LNCaP clone FGC (cell line): ENCODE results near the gene FAM219A.

Experiments used
- DNase-seq: peaks from one replicate; pipeline ENCODE4 v3.0.0-alpha.2; 2011; ENCODE audit warnings: low read depth
- H3K4me3 ChIP-seq: 2 replicates; pipeline ENCODE4 v1.5.1; 2011; ENCODE audit warnings: mild to moderate bottlenecking, low read depth, low read length, control low read depth
- CTCF ChIP-seq: IDR thresholded peaks from 2 replicates; pipeline ENCODE4 v1.5.1; 2012; ENCODE audit warnings: mild to moderate bottlenecking; ENCODE audit not compliant: control insufficient read depth, insufficient read depth; ENCODE audit errors: extremely low read depth

FAM219A gene

GRCh38 chr9:34437006-34437925, 21.1 kb downstream of the FAM219A start:
- 0 out of 2 replicates have a peak overlapping the region, but pooled peaks have one; percentile 3 for H3K4me3 ChIP-seq
- peak; percentile 88 for DNase-seq
- TF ChIP-seq CTCF: peak; percentile 81

GRCh38 chr9:34431667-34432066, 26.7 kb downstream of the FAM219A start:
- no peak for TF ChIP-seq CTCF
- no peak for DNase-seq
- no peak overlapping the region for H3K4me3 ChIP-seq

- DNase-seq: peak; percentile 77
These were observed 27.4 kb downstream of the FAM219A start for GRCh38 chr9:34430843-34431437.

GRCh38 chr9:34428325-34428958, 29.9 kb downstream of the FAM219A start:
- DNase-seq: peak; percentile 93
- no peak for TF ChIP-seq CTCF
- no peak overlapping the region for H3K4me3 ChIP-seq

More at GRCh38 chr9:34430843-34431437, 27.4 kb downstream of the FAM219A start:
- TF ChIP-seq CTCF: no peak
- no peak overlapping the region for H3K4me3 ChIP-seq

GRCh38 chr9:34426347-34427074, 31.9 kb downstream of the FAM219A start:
- no peak overlapping the region for H3K4me3 ChIP-seq
- no peak for TF ChIP-seq CTCF

GRCh38 chr9:34419716-34420504, 38.5 kb downstream of the FAM219A start:
- no peak for TF ChIP-seq CTCF
- no peak for DNase-seq
- H3K4me3 ChIP-seq: no peak overlapping the region

More at GRCh38 chr9:34426347-34427074, 31.9 kb downstream of the FAM219A start:
- DNase-seq: no peak
